Fibroblast of lung (primary cell): ENCODE measurements around the gene ITFG1.

Experiments used
- EZH2 ChIP-seq: IDR thresholded peaks from 2 replicates; pipeline ENCODE4 v1.5.1; 2012; ENCODE audit warnings: low read length, control low read depth, mild to moderate bottlenecking; ENCODE audit errors: missing control alignments
- TF ChIP-seq, protein P1 (sequence below), 2 donors: IDR thresholded peaks in 1 of 2; conservative IDR thresholded peaks in 1 of 2; 1 replicate in 1 of 2; 2 replicates in 1 of 2; pipeline ENCODE4 v1.5.1; 2011 to 2012; ENCODE audit warnings: low read length in 2 of 2, control low read depth in 1 of 2, inconsistent platforms in 1 of 2, low read depth in 1 of 2, mild to moderate bottlenecking in 1 of 2

DNA sequence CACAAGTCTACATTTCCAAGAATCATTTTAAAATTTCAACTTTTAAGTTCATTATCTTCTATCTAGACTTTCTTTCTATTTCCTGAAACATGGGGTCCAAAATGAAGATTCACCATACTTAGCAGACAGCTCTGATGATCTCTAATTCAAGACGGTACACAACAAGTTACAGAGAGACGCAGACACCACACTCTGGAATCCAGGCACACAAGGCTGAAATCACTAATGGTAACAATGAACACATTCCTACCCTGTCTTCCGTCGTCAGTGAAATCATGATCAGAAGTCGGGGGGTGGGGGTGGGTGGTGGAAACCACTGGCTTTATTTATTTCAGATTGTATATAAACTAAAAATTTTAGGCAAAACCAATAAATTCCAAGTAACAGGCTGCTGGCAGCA lies 78.5 kb downstream of the ITFG1 start:
- TF ChIP-seq, protein P1, sequence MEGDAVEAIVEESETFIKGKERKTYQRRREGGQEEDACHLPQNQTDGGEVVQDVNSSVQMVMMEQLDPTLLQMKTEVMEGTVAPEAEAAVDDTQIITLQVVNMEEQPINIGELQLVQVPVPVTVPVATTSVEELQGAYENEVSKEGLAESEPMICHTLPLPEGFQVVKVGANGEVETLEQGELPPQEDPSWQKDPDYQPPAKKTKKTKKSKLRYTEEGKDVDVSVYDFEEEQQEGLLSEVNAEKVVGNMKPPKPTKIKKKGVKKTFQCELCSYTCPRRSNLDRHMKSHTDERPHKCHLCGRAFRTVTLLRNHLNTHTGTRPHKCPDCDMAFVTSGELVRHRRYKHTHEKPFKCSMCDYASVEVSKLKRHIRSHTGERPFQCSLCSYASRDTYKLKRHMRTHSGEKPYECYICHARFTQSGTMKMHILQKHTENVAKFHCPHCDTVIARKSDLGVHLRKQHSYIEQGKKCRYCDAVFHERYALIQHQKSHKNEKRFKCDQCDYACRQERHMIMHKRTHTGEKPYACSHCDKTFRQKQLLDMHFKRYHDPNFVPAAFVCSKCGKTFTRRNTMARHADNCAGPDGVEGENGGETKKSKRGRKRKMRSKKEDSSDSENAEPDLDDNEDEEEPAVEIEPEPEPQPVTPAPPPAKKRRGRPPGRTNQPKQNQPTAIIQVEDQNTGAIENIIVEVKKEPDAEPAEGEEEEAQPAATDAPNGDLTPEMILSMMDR (conservative IDR thresholded peaks at IDR 0.05 in 1 of 2, IDR thresholded peaks at IDR 0.05 in 1 of 2; ENCODE audit: low read depth in 1 of 2, low read length in 2 of 2): no peak
- TF ChIP-seq EZH2: no peak
